Measurements from ENCODE around the gene KCNJ9. TPM values are rescaled to one million over a fixed set of nuclear protein-coding genes. Genes with fewer than 3 reads are reported as not detected.

The KCNJ9 gene
- total and polyA plus RNA-seq, 10 of the 15 experiments (the other 5 are each of a cell fraction or from before 2014, with no cell fraction given), result 0.12 TPM; not detected in 9

- in situ Hi-C loops (cut with MboI), result no loop called here
- ChIA-PET POLR2A (no interaction called here), CTCF (no interaction called here), SMC1A (ENCODE audit: uncharacterized antibody, unreplicated experiment) (interaction anchor here (1.0 to 1.3 kb wide), 2 partner anchors 37 to 639 kb away, joined by 3 read pairs; no protein-coding TSS in a partner anchor), RAD21 (ENCODE audit: unreplicated experiment) (no interaction called here)
- ATAC-seq (no peak), DNase-seq (ENCODE audit: low read depth, low spot score) (no peak), FAIRE-seq (no peak)
- H3K9me3 ChIP-seq (replicated peaks; ENCODE audit: control insufficient read depth, insufficient read depth, low read length), result no peaks in the 10 kb centered on the region
- no peaks in the 10 kb centered on the region for H3K36me3 ChIP-seq (ENCODE audit: control insufficient read depth in 2 of 2, insufficient read depth in 2 of 2, low read length in 1 of 2)
- WGBS (ENCODE audit: insufficient coverage, insufficient replicate concordance, low lambda C conversion rate, missing lambda C conversion rate), result 21% methylated on average over 8 of the region's 8 CpGs
- H3K79me2 ChIP-seq (ENCODE audit: control insufficient read depth, insufficient read depth, low read length), result no peaks in the 10 kb centered on the region
- no peaks in the 10 kb centered on the region for H4K20me1 ChIP-seq (ENCODE audit: control insufficient read depth, insufficient read depth)
- H3K4me2 ChIP-seq (ENCODE audit: control insufficient read depth, insufficient read depth), result no peak overlapping the region
- H3K4me3 ChIP-seq, result no peak overlapping the region
- no peak overlapping the region for H3K9ac ChIP-seq (ENCODE audit: control insufficient read depth, insufficient read depth, low read length)
- H3K4me1 ChIP-seq (ENCODE audit: control insufficient read depth, insufficient read depth, low read length), result no peaks in the 10 kb centered on the region
- no peaks in the 10 kb centered on the region; a peak in 1 of 4 replicates for H3K27me3 ChIP-seq (replicated peaks in 1 of 2; ENCODE audit: control insufficient read depth in 2 of 2, insufficient read depth in 2 of 2, low read length in 1 of 2)
- no peak overlapping the region for H2AFZ ChIP-seq (ENCODE audit: control insufficient read depth, low read depth, low read length)
- intact Hi-C loops (cut with micrococcal nuclease; ENCODE audit: unreplicated experiment), result no loop called here
- TF ChIP-seq TBL1XR1 (IDR thresholded peaks at IDR 0.05; ENCODE audit: low read depth, low read length), result no peak
- TF ChIP-seq NFYA (IDR thresholded peaks at IDR 0.05; ENCODE audit: borderline replicate concordance, low read depth, low read length), result no peak
- TF ChIP-seq HCFC1 (IDR thresholded peaks at IDR 0.05; ENCODE audit: low read length), result no peak
- BruUV-seq (replicated peaks), result no TSS peak
- no peak overlapping the region for H3K27ac ChIP-seq (ENCODE audit: control insufficient read depth, insufficient read depth)
Observed at GRCh38 chr1:160124705-160125478, 43.6 kb downstream of the KCNJ9 start.

DNA sequence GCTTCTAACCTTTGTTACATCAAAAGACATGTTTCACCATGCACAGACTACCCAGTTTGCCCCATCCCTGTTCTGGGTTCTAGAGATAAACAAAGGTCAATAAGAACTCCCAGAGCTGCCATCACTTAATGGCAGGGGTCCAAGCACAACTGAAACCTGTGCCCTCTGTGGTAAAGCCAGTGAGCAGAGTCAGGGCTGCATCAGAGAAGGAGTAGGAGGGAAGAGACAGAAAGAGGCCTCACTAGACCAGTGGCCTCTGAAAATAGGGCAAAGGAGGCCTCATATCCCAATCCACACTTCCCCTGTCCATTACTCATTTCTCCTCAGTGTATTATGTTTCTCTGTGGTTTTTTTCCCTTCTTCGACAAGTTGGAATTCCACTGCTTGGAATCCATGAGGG, 44.4 kb downstream of the KCNJ9 start:
- Histone ChIP-seq H2AFZ (ENCODE audit: control insufficient read depth, low read depth, low read length) (no peak overlapping the region), H3K4me1 (ENCODE audit: control insufficient read depth, insufficient read depth, low read length) (no peaks in the 10 kb centered on the region), H3K9me3 (replicated peaks; ENCODE audit: control insufficient read depth, insufficient read depth, low read length) (no peaks in the 10 kb centered on the region), H3K36me3 (ENCODE audit: control insufficient read depth in 2 of 2, insufficient read depth in 2 of 2, low read length in 1 of 2) (no peaks in the 10 kb centered on the region), H3K4me3 (no peak overlapping the region), H3K4me2 (ENCODE audit: control insufficient read depth, insufficient read depth) (no peak overlapping the region), H3K79me2 (ENCODE audit: control insufficient read depth, insufficient read depth, low read length) (no peaks in the 10 kb centered on the region), H4K20me1 (ENCODE audit: control insufficient read depth, insufficient read depth) (no peaks in the 10 kb centered on the region), H3K9ac (ENCODE audit: control insufficient read depth, insufficient read depth, low read length) (no peak overlapping the region), H3K27ac (ENCODE audit: control insufficient read depth, insufficient read depth) (no peak overlapping the region), H3K27me3 (replicated peaks in 1 of 2; ENCODE audit: control insufficient read depth in 2 of 2, insufficient read depth in 2 of 2, low read length in 1 of 2) (peaks cover 0 to 2% of the 10 kb centered on the region in 2 experiments; a peak in 1 of 4 replicates)
- in situ Hi-C loops (cut with MboI), result no loop called here
- SMC1A ChIA-PET (ENCODE audit: uncharacterized antibody, unreplicated experiment), result interaction anchor here (0.8 to 1.3 kb wide), 2 partner anchors 21 to 36 kb away, joined by 3 read pairs; no protein-coding TSS in a partner anchor
- 42% methylated on average over 1 of the region's 1 CpG for WGBS (ENCODE audit: insufficient coverage, insufficient replicate concordance, low lambda C conversion rate, missing lambda C conversion rate)
- CTCF ChIA-PET, result interaction anchor here (1.0 to 1.2 kb wide), 2 partner anchors 33 to 40 kb away, joined by 3 to 4 read pairs; no protein-coding TSS in a partner anchor
- RAD21 ChIA-PET (ENCODE audit: unreplicated experiment), result no interaction called here
- intact Hi-C loops (cut with micrococcal nuclease; ENCODE audit: unreplicated experiment), result no loop called here
- FAIRE-seq, result no peak
- DNase-seq (ENCODE audit: low read depth, low spot score), result no peak
- BruUV-seq (replicated peaks), result no TSS peak
- no peak for ATAC-seq
- POLR2A ChIA-PET, result no interaction called here
- TF ChIP-seq POLR2A (IDR thresholded peaks at IDR 0.05; ENCODE audit: low read depth, low read length), result no peak
- no peak for TF ChIP-seq FOXK2 (IDR thresholded peaks at IDR 0.05)
- TF ChIP-seq, protein P1, sequence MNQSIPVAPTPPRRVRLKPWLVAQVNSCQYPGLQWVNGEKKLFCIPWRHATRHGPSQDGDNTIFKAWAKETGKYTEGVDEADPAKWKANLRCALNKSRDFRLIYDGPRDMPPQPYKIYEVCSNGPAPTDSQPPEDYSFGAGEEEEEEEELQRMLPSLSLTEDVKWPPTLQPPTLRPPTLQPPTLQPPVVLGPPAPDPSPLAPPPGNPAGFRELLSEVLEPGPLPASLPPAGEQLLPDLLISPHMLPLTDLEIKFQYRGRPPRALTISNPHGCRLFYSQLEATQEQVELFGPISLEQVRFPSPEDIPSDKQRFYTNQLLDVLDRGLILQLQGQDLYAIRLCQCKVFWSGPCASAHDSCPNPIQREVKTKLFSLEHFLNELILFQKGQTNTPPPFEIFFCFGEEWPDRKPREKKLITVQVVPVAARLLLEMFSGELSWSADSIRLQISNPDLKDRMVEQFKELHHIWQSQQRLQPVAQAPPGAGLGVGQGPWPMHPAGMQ (IDR thresholded peaks at IDR 0.05; ENCODE audit: borderline replicate concordance), result no peak
- no peak for TF ChIP-seq PAX5 (IDR thresholded peaks at IDR 0.05; ENCODE audit: borderline replicate concordance, low read depth, low read length)
- TF ChIP-seq RCOR1 (conservative IDR thresholded peaks at IDR 0.05; ENCODE audit: low read depth, low read length), result no peak
- no peak for TF ChIP-seq REST (IDR thresholded peaks at IDR 0.05; ENCODE audit: low read depth, low read length)
- TF ChIP-seq CBFB (IDR thresholded peaks at IDR 0.05; ENCODE audit: low read depth), result no peak
- TF ChIP-seq RB1 (IDR thresholded peaks at IDR 0.05; ENCODE audit: borderline replicate concordance), result no peak
